GM21381 (cell line): ENCODE measurements around the gene KCNK15.
"Not testable (repeated sequence)": the region's sequence is repeated elsewhere in the genome, so short reads cannot be mapped to it uniquely, and the experiment has no call there.

Experiments used
- ATAC-seq: cut with Tn5 transposase; IDR thresholded peaks from one replicate; pipeline ENCODE4 v1.9.1; 2021; ENCODE audit warnings: mild to moderate bottlenecking, moderate library complexity; ENCODE audit not compliant: unreplicated experiment

KCNK15 gene

DNA sequence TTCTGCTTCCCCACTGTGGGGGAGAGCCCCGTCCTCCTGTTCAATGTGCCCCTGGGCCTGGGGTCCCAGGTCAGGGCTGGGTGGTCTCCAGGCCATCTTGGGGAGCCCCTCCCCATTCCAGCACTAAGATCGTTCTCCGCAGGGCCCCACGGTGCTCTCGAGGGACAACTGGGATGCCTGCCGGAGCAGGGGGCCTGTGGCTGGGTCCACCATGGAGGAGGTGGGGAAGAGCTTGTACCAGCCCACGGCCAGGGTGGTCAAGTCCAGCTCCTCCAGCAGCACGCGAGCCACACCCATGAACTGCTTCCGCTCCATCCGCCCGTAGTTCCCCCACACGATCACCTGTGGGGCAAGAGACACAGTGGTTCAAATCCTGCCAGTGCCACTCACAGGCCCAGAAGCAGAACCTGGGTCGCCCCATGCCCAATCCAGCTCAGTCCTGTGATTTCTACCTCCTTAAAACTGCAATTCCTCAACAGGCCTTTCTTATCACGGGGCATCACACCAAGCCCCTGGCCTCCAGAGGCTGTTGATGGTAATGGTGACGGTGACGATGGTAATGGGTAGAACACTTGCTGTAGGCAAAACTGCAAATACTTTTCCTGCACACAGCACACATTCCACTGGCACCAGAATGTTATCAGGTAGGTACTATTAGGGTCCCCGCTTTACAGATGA lies 10.5 kb downstream of the KCNK15 start:
- no peak for ATAC-seq

DNA sequence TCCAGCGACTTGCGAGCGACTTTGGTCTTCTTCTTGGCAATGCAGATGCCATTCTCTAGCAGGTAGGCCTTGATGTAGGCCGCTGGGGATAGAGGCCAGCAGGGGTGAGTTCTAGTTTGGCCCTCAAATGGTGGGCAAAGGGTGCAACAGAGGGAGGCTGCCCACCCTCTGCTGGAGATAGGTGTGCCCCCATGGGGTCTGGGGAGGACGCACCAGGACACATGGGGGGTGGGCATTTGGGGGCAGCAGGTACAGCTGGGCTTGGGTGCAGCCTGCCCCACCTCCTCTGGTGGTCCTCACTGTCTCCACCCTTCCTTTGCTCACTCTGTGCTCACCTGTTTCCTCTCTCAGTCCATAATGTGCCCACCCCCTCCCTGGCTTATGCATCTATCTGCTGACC lies 11.3 kb downstream of the KCNK15 start:
- ATAC-seq, result no peak

DNA sequence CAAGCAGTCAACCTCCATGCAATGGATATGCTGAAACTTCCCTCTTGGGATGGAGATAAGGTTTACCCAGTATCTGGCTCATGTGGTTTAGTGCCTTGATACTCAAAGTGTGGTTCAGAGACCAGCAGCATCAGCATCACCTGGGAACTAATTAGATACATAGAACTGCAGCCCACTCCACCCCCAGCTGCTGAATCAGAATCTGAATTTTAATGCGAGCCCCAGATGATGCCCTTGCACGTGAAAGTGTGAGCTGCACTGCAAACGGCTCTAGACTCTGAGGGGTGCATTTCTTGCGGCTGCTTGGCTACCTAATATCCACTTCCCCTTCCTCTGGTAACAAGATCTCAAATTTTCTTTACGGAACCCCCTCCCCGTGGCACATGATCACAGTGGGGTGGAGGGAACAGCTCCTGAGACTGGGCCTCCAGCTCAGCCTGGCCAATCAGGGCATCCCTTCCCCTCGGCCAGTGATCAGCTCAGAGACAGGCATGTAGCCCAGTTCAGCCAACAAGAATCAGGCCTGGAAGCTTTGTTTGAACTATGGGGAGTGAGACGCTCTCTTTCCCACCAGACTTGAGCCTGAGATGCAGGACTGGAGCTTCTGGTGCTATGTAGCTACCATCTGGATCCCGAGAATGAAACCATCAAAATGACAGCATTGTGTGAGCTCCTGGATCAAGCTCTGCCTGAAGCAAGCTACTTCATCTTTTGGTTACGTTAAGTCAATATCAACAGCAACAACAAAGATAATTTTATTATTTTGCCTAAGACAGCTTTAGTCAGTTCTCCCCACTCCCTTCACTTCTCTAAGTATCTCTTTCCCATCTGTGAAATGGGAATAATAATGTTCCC lies 12.8 kb downstream of the KCNK15 start:
- no peak for ATAC-seq

DNA sequence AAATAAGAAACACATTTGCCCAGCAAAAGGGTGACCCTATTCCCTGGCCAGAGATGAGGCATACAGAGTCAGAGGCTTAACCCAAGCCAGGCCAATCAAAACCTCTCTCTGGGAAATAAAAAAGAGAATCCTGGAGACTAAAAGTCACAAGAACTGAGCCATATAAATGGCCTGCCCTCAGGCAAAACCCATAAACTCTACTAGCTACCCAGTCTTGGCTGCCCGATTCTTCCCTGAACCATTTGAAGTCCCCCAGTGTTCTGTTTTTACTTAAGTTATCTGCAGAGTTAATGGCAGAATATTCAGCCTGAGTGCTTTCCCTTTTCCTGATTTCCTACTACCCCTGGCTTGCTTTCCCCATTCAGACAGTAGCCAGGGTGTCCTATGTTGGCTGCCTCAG lies 13.9 kb downstream of the KCNK15 start:
- ATAC-seq, result no peak

DNA sequence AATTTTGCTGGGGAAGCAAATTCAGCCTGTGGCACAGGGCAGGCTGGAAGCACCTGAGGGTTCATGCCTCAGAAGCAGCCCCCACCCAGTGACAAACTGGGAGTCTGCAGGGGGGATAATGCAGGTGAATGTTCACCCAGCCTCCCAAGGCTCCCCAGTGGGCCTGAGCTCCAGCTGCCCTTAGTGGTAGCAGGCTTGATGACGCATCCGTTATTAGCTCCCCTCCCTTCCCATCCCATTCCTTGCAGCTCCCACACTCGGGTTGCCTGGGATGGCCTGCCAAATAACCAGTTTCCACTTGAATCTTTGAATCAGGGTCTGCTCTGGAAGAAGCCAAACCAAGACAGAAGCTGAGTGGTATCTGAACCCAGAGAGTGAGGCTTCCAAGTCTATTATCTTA lies 15.8 kb downstream of the KCNK15 start:
- no peak for ATAC-seq

DNA sequence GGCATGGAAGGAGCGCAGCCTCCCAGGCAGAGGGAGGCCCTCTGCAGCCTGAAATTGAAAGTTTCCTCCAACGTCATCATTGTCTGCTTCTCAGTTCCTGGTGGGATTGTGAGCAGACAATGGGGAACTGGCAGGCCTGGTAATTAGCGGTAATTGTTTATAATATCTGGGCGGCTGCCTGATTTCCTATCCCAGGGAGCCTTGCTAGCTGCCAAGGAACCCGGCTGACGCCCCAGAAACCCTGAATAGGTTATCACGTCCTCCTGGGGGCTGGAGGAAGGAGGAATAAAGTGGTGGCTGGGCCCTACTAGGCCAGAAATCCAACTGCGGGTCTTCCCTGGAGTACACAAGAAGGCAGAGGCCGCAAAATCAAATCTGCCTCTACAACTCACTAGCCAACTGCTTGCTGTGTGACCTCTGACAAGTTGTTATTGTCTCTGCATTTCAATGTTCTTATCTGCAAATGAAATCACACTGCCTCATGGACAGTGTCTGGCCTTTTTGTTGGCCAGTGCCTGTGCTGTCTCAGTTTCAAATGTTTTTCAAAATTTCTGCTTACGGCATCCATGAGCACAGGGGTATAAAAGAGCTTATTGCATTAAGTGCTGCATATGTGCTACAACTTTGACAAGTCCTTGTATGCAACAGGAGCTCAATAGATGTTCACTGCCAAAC lies 16.9 kb downstream of the KCNK15 start:
- no peak for ATAC-seq

DNA sequence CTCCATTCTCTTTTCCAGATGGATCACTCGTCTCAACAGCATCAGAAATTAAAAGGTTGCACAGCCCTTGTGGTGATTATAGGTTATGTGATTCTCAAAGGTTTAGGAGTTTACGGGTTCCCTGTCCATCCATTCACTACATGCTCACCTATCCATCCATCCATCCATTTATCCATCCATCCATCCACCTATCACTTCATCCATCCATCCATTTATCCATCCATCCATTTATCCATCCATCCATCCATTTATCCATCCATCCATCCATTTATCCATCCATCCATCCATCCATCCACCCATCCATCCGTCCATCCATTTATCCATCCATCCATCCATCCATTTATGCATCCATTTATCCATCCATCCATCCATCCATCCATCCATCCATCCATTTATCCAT lies 18.1 kb downstream of the KCNK15 start:
- ATAC-seq, result not testable (repeated sequence)

DNA sequence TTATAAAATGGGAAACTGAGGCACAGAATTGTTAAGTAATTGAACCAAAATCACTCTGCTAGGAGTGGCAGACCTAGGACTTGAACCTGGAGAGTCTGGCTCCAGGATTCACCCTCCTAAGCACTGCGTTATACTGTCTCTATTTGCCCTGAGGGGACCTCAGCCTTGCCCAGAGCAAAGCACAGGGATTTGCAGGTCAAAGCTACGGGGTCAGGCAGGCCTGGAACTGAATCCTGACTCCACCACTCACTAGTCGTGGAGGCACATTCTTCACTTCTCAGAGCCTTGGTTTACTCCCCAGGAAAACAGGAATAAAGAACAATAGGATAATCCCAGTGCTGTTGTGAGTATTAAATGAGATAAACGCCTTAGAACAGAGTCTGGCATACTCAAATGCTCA lies 19.4 kb downstream of the KCNK15 start:
- no peak for ATAC-seq

DNA sequence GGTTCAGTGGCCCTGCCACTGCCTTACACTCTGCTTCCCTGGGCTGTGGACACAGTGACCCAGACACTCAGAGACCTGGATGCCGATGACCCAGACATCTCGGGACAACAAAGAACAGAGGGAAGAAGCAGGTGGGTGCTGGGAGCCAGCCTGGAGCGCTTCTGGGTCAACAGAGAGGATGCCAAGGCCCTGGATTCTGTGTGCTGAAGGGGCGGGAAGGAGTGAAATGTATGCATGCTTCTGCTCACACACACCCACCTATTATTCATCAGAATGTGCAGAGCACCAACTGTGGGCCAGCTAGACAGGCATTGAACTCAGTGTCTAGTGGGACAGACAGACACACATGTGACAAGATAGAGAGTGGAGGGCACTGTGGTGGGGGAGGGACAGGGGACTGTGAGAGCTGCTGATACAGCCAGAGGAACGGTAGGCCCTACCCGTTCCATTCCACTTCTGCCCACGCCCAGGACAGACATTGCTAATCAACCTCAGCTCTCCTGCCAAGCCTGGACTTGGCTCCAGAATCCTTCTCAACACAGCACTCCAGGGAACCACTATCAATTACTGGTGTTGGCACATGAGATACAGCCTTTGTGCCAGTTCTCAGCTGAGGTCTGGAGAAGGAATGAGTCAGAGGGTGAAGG lies 20.2 kb downstream of the KCNK15 start:
- no peak for ATAC-seq

DNA sequence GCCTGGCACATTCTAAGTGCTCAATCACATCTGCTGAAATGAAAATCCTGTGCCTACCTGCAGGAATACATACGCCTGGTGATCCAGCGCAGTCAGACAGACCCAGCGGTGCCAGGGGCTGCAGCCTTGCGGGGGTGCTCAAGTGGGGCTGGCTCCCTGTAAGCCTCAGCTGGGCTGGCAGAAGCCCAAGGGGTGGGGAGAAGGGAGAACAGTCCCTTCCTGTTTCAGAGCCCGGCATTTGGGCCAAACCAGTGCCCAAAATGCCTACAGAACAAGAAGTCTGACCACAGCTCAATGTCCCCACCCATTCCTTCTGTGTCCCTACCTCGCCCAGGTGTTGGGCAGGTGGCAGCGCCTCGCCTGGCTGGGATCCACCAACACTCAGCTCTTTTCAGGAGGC lies 22.6 kb downstream of the KCNK15 start:
- no peak for ATAC-seq

DNA sequence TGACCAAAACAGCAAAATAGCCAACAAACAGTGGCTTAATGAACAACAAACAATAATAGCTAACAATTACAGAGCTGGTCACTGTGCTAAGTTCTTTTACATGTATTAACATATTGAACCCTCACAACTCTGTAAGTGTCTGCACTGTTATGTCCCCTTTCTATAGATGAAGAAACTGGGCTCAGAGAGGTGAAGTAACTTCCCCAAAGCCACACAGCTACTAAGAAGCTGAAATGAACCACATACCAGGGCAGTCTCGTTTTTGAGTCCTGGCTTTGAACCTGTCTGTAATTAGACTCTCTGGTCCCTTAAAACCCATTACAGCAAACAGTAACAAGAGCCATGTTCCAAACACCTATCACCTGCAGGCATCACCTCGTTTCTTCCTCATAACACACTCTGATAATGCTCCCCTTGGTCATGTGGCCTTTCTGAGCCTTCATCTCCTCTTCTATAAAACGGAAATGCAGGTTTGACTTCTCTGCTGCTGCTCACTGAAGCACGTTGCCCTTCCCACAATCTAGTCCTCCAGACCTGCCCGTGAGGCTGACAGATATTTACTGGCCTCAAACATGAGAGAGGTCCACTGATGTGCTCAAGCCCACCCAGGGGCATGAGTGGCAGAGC lies 23.3 kb downstream of the KCNK15 start:
- no peak for ATAC-seq

DNA sequence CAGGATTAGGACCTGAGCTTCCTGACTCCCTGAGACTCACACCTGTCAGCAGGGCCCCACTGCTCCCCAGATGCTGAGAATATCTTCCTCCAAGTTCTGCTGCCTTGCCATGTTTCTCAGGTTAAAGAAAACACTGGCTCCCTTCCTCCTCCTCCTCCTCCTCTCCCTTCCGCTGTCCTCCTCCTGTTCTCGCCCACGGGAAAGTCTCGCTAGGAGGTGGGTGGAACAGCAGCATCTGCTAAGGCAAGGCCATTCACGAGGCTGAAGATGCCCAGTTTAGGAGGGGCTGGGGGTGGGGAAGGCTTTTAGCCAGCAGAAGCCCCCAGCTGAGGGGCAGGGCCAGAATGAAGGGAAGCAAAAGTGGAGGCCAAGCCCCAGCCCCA lies 23.8 kb downstream of the KCNK15 start:
- ATAC-seq, result no peak

DNA sequence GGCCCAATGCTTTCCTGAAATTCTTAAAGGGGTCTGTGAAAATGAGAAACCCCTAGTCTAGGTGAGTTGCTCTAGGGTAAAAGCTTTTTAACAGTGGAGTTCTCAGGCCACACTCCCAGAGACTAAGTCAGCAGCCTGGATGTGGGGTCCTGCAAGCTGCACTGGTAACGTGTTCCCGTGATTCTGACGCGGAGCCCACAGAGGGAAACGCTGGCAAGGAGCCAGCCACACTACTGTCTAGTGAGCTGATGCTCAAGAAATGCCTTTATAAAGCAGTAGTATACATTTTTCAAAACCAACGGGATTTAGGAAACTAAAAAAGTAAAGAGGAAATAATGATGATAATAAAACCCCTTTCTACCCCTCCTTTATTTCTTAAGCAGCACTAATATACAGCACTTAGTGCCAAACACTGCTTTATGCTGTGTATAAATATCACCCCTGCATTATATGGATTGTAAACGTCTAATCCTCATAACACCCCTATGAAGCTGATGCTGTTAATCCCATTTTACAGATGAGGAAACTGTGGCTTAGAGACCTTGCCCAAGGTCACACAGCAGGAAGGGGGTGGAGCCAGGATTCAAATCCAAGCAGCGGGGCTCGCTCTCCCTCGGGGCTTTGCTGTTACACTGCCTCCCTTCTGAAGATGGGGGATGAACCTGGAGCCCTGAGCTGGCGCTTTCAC lies 25.0 kb downstream of the KCNK15 start:
- ATAC-seq, result no peak

DNA sequence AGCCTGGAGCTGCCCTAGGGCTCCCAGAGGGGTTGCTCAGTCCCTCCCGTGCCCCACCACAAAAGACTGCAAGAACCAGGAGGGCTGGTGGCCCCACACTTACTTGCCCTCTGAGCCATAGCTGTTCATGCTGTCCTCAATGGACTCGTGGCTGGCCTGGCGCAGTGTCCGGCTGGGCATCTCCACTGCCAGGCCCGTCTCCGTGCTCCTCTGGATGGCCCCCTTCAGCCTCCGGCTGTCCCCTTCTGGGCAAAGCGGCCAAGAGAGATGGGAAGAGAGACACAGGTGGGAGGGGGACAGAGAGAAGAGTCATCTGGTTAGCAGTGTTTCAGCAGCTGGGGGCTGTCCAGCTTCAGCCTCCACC lies 25.5 kb downstream of the KCNK15 start:
- ATAC-seq, result no peak

DNA sequence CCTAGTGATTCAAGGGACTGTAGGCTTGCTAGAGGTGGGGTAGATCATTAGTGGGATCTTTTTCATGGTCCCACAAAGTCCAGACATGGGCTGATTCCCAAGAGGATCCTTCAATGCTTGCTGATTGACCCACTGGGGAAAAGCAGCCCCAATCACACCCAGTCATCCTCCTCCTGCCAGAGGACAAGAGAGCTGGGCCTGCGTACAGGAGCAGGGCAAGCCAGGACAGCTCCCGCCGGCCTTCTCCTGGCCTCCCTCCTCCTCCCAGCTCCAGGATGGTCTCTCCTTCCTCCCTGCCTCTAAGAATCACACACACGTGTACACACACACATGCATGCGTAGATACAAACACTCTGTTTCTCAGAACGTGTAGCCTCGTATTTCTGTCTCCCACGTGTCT lies 27.0 kb downstream of the KCNK15 start:
- ATAC-seq, result no peak

DNA sequence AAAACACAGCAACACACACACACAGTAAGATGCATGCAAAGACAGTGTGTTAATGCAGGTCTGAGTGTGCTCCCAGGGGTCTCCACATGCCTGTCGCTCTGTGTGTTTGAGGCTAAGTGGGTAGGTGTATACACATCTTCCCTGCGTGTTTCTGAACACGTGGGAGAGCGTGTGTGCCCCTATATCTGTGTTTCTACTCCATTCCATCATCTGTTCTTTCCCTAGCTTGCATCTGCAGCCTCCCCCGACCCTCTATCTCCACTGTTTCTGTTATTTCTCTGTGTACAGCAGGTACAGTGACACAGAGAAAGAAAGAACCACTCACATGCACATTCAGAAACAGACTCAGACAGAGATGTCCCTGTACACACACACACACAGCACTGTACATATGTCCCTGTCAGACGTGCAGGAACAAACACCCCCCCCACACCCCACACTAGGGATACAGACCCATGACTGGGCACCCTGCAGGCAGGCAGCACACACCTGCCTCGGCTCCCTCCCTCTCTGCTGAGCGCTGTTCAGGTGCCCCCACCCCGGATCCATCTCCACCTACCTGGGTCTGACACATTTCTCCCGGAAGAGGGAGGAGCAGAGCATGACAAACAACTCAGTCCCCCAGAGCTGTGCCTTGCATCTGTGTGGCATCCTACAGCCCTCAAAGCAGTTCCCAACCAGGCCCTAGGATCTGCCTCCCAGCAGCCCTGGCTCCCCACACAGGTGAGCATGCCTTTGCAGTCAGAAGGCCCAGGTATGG lies 27.6 kb downstream of the KCNK15 start:
- no peak for ATAC-seq

DNA sequence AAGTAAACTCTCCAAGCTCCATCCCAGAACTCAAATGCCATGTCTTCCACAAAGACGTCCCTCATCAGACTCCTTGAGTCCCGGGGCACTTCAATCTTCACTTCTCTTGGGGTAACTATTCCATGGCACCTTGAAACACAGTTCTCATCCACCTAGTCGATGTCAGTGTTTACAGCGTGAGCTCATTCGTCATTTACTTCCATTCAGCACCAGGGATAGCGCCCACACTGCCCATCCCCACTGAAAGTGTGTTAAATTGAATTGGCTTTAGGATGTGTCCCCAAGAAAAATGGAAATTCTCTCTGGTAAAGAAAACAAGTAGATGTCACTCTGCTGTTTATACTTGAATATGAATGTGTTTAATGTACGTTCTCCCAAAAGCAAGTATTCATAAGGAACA lies 31.3 kb downstream of the KCNK15 start:
- no peak for ATAC-seq

DNA sequence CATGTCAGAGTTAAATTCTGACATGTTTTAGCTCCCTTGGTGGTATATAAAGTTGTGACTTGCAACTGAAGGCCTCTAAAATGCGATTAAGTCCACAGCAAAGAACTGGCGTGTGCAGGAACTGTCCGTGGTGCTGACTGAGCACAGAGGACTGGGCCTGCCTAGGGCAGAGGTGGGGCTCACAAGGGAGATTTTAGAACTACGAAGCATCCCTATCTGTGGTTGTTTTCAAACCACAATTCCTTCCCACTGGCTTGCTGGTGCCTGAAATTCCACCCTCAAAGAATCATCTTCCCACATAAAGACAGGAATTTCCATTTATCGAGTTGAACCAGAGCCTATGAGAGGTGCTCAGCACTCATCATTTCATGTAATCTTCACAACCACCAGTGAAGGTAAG lies 34.6 kb downstream of the KCNK15 start:
- ATAC-seq, result no peak

DNA sequence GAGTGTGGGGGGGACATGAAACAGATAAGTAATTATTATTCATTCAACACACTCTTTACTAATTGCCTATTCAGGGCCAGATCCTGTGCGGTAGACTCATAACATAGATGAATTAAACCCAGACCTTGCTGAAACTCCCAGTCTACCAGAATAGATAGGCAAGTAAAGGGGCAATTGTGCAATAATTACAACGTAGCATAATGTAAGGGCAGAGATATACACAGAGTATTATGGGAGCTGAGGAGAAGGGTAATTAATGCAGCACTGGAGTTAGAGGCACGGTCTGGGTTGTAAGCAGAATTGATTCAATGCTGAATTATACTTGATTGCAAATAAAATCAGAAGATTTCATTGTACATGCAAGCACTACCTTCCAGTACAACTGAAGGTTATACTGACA lies 35.5 kb downstream of the KCNK15 start:
- ATAC-seq, result no peak

DNA sequence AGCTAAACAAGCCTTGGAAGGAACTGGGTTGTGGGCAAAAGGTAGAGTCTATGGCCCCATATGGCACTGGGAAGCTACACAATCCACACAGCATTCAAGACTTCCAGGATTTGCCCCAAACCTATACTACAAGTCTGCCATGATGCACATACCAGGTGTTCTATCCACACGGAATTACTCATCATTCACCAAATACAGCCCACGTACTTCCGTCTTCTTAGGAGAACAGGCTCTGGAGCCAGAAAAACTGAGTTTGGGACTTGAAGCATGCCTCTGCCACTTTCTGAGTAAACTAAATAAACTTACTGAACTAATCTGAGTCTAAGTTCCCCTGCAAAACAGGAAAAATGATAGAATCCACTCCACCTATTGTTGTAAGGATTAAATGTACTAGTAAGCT lies 36.1 kb downstream of the KCNK15 start:
- no peak for ATAC-seq
